ENCODE results near the gene CCDC150. TPM values are rescaled to one million over a fixed set of nuclear protein-coding genes. Genes with fewer than 3 reads are reported as not detected.

CCDC150 gene
- total RNA-seq, 1 experiment from 2014 or later = 19.0 TPM

GRCh38 chr2:196591004-196591403, 48.5 kb upstream of the CCDC150 start:
- DNase-seq (ENCODE audit: low read depth, low spot score) = no peak
- Histone ChIP-seq H3K9me3 (ENCODE audit: control insufficient read depth, insufficient read depth, low read depth, low read length) (no peaks in the 10 kb centered on the region), H3K4me3 (ENCODE audit: low read depth in 2 of 2, low read length in 2 of 2) (no peak overlapping the region), H3K27me3 (ENCODE audit: control insufficient read depth, insufficient read depth, low read length) (no peaks in the 10 kb centered on the region; the same call in 1 of the 2 replicates), H3K4me1 (ENCODE audit: control insufficient read depth, insufficient read depth, low read length) (peaks cover 25% of the 10 kb centered on the region), H3K27ac (ENCODE audit: low read length) (peak overlapping the region; percentile 84), H3K36me3 (ENCODE audit: control insufficient read depth, insufficient read depth, low read length) (no peaks in the 10 kb centered on the region)
- ChIA-PET CTCF (no interaction called here), POLR2A (no interaction called here)
- TF ChIP-seq POLR2AphosphoS5 (IDR thresholded peaks at IDR 0.05; ENCODE audit: low read depth, low read length) = no peak
- no peak for TF ChIP-seq TCF7L2 (IDR thresholded peaks at IDR 0.05; ENCODE audit: low read depth, low read length)
- TF ChIP-seq CTCF (IDR thresholded peaks at IDR 0.05) = no peak
- no peak for TF ChIP-seq SIN3A (IDR thresholded peaks at IDR 0.05; ENCODE audit: borderline replicate concordance, insufficient read depth, low read depth, low read length)
- TF ChIP-seq REST (IDR thresholded peaks at IDR 0.05; ENCODE audit: insufficient read depth in 1 of 2, low read depth in 2 of 2, low read length in 1 of 2) = no peak
- no TSS peak for BruUV-seq (replicated peaks)
- intact Hi-C loops (cut with micrococcal nuclease; ENCODE audit: unreplicated experiment) = loop anchor here (10.0 kb wide), 1 partner anchor 164 kb away; no protein-coding TSS in a partner anchor
- in situ Hi-C loops (cut with HindIII; ENCODE audit: low pct_unique_long_range_greater_than_20kb, low sequenced_read_pairs) = no loop called here
- no peak for ATAC-seq

- DNase-seq (ENCODE audit: low read depth, low spot score) (no peak), ATAC-seq (no peak)
- Histone ChIP-seq H3K27me3 (ENCODE audit: control insufficient read depth, insufficient read depth, low read length) (no peaks in the 10 kb centered on the region; the same call in 1 of the 2 replicates), H3K4me3 (ENCODE audit: low read depth in 2 of 2, low read length in 2 of 2) (peak overlapping the region; percentile 66 to 88; a peak in 3 of 4 replicates), H3K4me1 (ENCODE audit: control insufficient read depth, insufficient read depth, low read length) (peaks cover 25% of the 10 kb centered on the region), H3K27ac (ENCODE audit: low read length) (peak overlapping the region; percentile 84), H3K36me3 (ENCODE audit: control insufficient read depth, insufficient read depth, low read length) (no peaks in the 10 kb centered on the region), H3K9me3 (ENCODE audit: control insufficient read depth, insufficient read depth, low read depth, low read length) (no peaks in the 10 kb centered on the region)
- no TSS peak for BruUV-seq (replicated peaks)
- ChIA-PET POLR2A (no interaction called here), CTCF (no interaction called here)
- intact Hi-C loops (cut with micrococcal nuclease; ENCODE audit: unreplicated experiment) = loop anchor here (1.0 to 10.0 kb wide), 2 partner anchors 163 to 293 kb away; no protein-coding TSS in a partner anchor
- in situ Hi-C loops (cut with HindIII; ENCODE audit: low pct_unique_long_range_greater_than_20kb, low sequenced_read_pairs) = no loop called here
- no peak for TF ChIP-seq POLR2AphosphoS5 (IDR thresholded peaks at IDR 0.05; ENCODE audit: low read depth, low read length)
- no peak for TF ChIP-seq TCF7L2 (IDR thresholded peaks at IDR 0.05; ENCODE audit: low read depth, low read length)
- no peak for TF ChIP-seq SIN3A (IDR thresholded peaks at IDR 0.05; ENCODE audit: borderline replicate concordance, insufficient read depth, low read depth, low read length)
- no peak for TF ChIP-seq CTCF (IDR thresholded peaks at IDR 0.05)
- TF ChIP-seq REST (IDR thresholded peaks at IDR 0.05; ENCODE audit: insufficient read depth in 1 of 2, low read depth in 2 of 2, low read length in 1 of 2) = no peak
Observed at GRCh38 chr2:196591621-196592022, 47.9 kb upstream of the CCDC150 start.

All from Panc1 (cell line).